ENCODE data around the gene IL13. TPM values are rescaled to one million over a fixed set of nuclear protein-coding genes. Genes with fewer than 3 reads are reported as not detected.

The IL13 gene
- total RNA-seq, 1 experiment from 2014 or later: not detected

Other genes with a start within 250 kb of the IL13 start
- gene IRF1, start 167.4 kb upstream of the IL13 start, total RNA-seq (2014; rRNA removed; shearing (Covaris generic); ENCODE audit: low replicate concordance): 12.2 and 19.7 TPM in 2 replicates
- gene IL5, start 114.7 kb upstream of the IL13 start, total RNA-seq (2014; rRNA removed; shearing (Covaris generic); ENCODE audit: low replicate concordance): not detected in 2 replicates
- 14.9 and 19.6 TPM in 2 replicates for gene RAD50, start 101.2 kb upstream of the IL13 start, total RNA-seq (2014; rRNA removed; shearing (Covaris generic); ENCODE audit: low replicate concordance)
- gene IL4, start 15.8 kb downstream of the IL13 start, total RNA-seq (2014; rRNA removed; shearing (Covaris generic); ENCODE audit: low replicate concordance): not detected in 2 replicates
- 0.49 and 2.1 TPM in 2 replicates for gene KIF3A, start 79.4 kb downstream of the IL13 start, total RNA-seq (2014; rRNA removed; shearing (Covaris generic); ENCODE audit: low replicate concordance)
- gene CCNI2, start 89.3 kb downstream of the IL13 start, total RNA-seq (2014; rRNA removed; shearing (Covaris generic); ENCODE audit: low replicate concordance): not detected in 2 replicates
- gene SEPTIN8, start 119.1 kb downstream of the IL13 start, total RNA-seq (2014; rRNA removed; shearing (Covaris generic); ENCODE audit: low replicate concordance): 23.7 and 24.5 TPM in 2 replicates
- not detected in 2 replicates for gene SOWAHA, start 155.1 kb downstream of the IL13 start, total RNA-seq (2014; rRNA removed; shearing (Covaris generic); ENCODE audit: low replicate concordance)
- gene SHROOM1, start 172.5 kb downstream of the IL13 start, total RNA-seq (2014; rRNA removed; shearing (Covaris generic); ENCODE audit: low replicate concordance): 8.7 and 11.6 TPM in 2 replicates
- gene GDF9, start 208.3 kb downstream of the IL13 start, total RNA-seq (2014; rRNA removed; shearing (Covaris generic); ENCODE audit: low replicate concordance): 0.30 TPM in 1 of 2 replicates, not detected in the other
- gene UQCRQ, start 208.5 kb downstream of the IL13 start, total RNA-seq (2014; rRNA removed; shearing (Covaris generic); ENCODE audit: low replicate concordance): 254 and 303 TPM in 2 replicates
- gene LEAP2, start 215.5 kb downstream of the IL13 start, total RNA-seq (2014; rRNA removed; shearing (Covaris generic); ENCODE audit: low replicate concordance): not detected in 2 replicates